ENCODE data around the gene ENTPD8.
A peak's percentile ranks its signal among the peaks of the same experiment; 100 is the strongest.
"Not testable (repeated sequence)": the region's sequence is repeated elsewhere in the genome, so short reads cannot be mapped to it uniquely, and the experiment has no call there.

Gene ENTPD8

DNA sequence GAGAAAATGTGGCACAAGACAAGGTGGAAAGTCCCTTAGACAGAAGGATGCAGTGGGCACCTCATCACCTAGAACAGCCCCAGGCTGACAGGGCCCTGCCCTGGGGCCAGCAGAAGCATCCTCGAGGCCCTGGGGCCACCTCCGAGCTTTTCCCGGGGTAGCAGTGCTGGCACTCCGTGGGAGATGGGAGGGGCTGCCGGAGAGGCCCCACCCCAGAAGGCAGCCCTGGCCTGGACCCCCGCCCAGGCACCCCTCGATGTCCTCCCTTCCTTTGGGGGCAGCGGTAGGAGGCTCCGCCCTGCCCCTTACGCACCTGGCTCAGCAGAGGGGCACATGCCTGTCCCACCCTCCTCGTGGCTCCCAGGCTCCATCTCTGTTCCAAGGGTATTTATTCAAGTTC, 35.7 kb upstream of the ENTPD8 start:
- no peak for DNase-seq

DNA sequence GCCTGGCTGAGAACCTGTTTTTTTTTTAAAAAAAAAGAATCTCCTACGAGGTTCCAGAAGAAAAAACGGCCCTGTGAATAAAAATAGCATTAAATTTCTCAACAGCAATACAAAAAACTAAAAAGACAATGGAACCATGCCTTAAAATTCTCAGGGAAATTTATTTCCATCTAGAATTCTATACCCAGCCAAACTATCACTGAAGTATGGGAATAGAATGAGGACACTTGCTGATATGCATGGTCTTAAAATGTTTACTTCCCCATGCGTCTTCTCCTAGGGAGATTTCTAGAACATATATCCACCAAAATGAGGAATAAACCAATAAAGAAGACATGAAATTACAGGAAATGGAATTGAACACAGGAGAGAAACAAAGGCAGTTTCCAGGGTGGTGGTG, 34.5 kb upstream of the ENTPD8 start:
- ATAC-seq (no peak), DNase-seq (no peak)

More for the DNA sequence above, 35.7 kb upstream of the ENTPD8 start:
- no peak for ATAC-seq

DNA sequence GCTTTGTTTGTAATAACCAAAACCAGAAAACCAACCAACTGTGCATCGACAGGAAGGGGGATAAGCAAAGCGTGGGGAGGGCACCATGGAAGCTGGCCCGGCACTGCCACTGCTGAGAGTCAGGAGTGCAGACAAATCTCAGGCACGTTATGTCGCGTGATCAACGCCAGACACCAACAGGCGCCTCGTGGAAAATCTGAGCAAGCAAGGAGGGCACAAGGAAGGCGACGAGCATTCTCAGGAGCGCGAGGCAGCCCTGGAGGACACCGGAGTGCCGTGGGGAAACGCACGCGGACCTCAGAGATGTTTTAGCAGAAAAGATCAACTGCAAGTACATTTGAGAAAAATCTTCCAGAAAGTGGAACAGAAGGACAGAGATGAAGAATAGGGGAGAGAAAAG, 33.1 kb upstream of the ENTPD8 start:
- ATAC-seq (no peak), DNase-seq (no peak)

DNA sequence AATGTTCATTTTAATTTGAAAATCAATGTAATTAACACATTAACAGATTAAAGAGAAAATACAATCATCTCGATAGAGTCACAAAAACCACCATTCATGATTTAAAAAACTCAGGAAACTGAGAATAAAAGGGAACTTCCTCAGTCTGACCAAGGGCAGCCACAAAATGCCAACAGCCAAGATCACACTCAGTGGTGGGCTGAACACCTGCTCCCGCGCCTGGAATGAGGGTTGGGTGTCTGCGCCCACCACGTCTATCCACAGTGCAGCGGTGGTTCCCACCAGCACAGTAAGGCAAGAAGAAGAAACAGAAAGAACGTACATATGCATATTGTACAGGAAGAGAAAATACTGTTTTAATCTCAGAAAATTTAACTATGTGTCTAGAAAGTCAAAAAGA, 29.6 kb upstream of the ENTPD8 start:
- ATAC-seq (peak; percentile 88), DNase-seq (peak; percentile 47)

DNA sequence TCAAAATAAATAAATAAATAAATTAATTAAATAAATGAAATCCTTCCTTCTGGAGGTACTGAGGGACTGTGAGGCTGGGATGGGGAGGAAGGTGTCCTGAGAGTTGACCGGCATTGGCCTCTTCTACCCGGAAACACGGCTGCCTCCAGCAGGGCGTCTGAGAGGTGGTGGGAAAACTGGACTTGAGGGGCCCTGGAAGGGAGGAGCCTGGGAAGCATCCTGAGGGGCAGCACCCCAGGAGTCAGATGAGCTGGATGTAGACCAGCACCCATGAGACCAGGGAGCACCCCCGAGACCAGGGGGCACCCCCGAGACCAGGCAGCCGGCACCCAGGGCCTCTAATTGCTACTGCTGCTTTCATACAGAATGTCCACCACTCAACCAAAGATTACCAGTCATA, 26.7 kb upstream of the ENTPD8 start:
- no peak for ATAC-seq
- DNase-seq: no peak

DNA sequence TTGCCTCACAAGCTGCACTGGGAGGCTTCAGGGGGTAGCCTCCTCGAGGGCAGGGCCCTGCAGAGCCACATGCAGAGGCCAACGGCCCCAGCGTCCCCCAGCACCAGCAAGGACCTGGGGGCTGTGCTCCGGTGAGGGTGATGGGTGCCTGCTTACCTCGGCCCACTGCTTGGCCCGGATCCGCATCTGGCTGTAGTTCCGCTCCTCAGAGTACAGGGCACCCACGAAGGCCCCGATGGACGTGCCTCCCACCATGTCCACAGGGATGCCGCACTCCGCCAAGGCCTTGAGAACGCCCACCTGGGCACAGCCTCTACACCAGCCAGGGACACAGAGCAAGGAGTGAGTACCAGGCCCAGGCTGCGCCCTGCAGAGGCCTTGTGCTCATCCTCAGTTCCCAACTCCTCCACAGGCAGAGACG, 26.0 kb upstream of the ENTPD8 start:
- ATAC-seq: no peak
- DNase-seq: no peak

DNA sequence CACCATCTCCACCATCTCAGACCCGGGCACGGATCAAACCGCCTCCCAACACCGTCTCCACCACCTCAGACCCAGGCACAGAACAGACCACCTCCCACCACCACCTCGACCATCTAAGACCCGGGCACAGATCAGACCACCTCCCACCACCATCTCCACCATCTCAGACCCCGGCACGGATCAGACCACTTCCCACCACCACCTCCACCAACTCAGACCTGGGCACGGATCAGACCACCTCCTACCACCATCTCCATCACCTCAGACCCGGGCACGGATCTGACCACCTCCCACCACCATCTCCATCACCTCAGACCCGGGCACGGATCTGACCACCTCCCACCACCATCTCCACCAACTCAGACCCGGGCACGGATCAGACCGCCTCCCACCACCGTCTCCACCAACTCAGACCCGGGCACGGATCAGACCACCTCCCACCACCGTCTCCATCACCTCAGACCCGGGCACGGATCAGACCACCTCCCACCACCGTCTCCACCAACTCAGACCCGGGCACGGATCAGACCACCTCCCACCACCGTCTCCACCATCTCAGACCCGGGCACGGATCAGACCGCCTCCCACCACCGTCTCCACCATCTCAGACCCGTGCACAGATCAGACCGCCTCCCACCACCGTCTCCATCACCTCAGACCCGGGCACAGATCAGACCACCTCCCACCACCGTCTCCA, 25.4 kb upstream of the ENTPD8 start:
- ATAC-seq, DNase-seq: not testable (repeated sequence)

DNA sequence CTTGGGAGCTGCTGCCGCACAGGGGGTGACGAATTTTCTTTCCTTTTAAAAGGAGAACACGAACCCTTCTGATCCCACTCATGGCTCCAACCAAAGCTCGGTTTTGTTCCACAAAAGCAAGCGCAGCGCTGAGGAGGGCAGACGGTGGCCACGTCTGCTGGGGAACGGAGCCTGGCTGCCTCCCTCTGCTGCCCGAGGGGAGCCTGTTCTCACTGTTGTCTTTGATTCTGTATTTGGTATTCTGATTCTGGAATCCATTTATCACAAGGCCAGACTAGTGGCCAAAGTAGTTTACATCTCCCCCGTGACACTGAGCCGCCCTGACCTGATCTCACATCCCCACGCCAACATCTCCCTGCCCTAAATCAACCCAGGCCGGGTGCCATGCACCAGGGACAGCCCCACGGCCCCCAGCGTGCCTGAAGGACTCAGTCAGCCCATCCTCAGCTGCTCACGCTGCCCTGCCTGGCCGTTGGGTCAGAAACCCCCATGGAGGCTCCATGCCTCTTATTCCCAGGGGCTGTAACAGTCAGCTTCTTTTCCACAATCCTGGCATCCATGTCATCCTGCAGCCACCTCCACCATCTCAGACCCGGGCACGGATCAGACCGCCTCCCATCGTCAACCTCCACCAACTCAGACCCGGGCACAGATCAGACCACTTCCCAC, 24.7 kb upstream of the ENTPD8 start:
- ATAC-seq (no peak), DNase-seq (no peak)

DNA sequence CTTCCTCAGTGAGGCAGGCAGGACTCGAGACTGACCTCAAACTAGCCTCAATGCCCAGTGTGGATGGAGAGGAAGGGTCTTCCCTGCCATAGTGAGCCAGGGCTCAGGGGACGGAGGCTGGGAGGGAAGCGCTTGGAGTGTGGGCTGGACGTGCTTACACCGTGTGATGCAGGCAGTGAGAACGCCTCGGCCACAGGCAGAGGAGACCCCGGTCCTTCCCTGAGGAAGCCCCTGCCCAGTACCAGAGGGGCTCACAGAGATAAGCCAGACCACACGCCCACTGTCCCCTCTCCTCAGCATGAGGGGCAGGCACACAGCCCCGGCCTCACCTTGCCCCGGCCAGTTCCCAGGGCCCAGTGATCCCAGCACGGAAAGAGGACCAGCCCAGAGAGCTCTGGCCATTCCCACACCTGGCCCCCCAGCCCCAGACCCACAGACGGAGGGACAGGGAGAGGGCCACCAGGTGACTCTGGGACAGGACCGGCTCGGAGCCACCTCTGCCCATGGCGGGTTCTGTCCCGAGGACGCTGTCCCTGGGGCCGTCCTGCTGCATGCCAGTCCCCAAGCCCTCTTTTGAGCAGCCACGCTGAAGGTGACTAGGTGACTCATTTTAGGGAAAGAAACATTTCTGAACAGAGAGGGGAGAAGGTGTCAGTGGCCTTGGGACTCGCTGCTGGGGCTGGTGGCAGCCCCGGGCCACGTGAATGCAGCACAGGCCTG, 24.0 kb upstream of the ENTPD8 start:
- ATAC-seq: no peak
- no peak for DNase-seq

DNA sequence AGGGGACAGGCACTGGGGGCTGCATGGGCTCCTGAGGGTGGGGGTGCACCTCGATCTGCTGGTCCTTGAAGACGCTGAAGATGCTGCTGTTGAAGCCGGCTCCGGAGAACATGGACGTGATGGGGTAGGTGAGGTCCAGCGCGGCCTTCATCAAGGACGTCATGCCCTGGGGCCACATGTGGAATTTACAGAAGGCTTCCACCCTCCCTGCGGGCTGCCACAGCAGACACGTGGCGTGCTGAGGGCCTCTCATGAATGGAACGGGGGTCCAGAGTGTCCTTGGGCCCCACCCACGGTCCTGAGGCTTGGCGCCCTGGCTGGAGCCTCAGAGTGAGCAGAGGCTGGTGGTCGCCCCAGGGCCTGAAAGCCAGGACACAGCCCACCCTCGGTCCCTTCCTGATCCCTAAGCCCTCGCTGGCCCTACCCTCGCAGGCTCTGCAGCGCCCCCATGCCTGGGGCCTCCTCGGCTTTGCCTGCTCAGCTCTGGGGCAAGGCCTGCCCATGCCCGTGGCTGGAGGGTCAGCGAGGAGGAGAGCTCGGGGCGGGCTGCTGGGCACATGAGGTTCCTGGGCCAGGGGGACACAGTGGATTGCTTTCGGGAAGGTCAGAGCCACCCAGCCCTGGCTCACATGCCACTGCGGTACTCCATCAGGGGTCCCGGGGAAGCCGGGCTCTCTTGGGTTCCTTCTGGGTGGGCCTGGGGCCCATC, 23.3 kb upstream of the ENTPD8 start:
- ATAC-seq (no peak), DNase-seq (no peak)

DNA sequence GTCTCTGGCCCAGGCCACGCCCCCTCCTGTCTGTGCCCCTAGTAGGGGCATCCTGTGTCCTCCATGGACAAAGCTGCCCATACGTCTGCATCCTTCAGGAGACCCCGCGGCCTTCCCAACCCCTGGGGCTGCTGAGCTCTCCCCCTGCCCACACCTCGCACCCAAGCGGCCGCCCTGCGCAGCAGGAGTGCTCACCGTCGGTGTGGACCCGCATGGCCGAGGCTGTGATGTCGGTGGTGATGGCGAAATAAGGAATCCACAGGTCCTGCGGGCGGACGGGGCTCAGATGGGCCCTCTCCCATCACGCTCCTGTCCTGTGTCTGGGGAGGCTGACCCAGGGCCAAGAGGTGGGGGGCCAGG, 22.8 kb upstream of the ENTPD8 start:
- ATAC-seq: no peak

DNA sequence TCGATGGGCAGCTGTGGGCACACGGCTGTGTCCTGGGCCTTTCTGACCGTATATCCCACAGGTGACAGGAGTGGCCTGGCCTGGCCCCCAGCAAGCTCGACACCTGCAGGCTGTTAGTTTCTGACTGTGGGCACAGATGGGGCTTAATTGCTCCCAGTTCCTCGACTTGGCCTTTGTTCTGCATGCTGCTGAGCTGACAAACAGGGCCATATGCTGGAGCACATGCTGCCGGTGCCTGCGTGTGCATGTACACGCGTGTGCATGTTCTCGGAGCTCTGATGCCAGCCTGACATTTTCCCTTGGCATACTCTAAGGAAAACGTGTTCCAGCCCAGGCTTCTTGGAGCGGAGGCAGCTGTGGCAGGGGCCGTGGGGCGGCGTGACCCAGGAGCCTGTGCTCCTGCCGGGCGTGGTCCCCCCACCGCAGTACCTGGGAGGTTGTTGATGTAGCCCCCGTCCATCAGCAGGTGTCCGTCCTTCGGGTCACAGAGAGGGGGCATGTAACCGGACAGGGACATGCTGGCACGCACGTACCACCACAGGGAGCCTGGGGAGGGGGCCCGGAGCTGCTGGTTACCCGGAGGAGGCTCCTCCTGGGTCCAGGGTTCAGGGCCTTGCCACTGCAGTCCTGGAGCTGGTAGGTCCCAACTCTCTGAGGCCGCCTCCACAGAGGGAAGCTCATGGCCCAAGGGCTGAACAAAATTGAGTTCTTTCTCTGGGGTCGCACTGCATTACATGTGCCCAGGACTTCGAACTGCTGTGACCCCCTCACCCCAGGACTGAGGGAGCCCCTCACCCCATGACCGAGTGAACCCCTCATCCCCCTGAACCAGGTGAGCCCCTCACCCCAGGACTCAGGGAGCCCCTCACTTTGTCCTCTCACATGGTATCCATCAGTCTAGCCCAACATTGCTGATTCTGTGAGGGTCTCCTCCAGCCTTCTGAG, 22.1 kb upstream of the ENTPD8 start:
- ATAC-seq: no peak
- DNase-seq: no peak

More for the DNA sequence above, 22.8 kb upstream of the ENTPD8 start:
- no peak for DNase-seq

DNA sequence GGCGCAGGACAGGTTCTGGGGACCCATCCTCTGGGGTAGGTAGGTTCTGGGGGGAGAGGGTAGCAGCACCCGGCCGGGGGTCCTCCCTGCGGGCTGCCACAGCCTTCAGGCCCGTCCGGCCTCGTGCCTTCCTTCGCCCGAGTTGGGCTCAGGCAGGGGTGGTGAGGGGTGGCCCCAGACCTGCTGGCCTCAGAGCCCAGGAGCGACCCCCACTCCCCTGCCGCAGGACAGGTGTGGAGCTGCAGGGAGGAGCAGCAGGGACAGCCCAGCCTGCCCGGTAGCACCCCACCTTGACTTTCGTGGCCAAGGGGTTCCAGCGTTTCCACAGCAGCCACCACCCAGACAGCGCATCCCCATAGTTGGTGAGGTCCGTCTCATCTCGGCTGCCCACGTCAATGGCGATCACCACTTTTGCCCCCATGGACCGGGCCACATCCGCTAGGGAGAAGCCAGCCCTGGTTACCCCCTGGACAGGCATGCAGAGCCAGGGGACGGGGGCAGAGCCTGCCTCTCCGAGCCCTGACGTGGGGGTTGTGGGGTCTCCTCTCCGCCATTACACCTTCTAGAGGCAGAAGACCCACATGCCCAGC, 21.3 kb upstream of the ENTPD8 start:
- ATAC-seq (no peak), DNase-seq (no peak)

DNA sequence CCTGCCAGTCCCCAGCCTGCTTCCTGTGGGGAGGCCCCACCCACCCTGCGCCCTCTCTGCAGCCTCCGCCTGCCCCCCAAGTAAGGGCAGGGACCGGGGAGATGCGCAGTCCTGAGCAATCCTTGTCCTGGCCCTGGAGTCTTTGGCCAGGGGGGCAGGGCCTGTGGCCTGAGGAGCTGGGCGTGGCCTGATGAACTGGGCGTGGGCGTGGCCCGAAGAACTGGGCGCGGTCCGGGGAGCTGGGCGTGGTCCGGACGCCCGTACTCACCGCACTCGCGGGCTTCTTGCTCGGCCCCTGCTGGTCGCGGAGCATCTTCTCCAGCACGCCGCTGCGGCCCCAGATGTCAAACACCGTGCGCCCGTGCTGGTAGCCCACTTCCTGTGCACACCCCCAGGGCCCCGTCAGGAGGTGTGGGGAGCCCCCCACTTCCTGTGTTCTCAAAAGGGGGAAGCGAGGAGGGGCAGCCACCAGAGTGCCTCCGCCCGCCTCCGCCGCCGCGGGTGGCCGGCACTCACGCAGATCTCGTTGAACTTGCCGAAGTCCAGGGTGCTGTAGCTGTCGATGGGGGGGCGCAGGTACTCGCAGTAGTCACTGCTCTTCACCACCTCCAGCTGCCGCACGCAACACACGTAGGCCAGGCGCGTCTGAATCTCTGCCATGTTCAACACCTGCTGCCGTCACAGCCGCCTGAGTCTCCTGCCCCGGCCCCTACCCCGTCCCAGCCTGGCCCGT, 20.7 kb upstream of the ENTPD8 start:
- ATAC-seq (peak; percentile 79), DNase-seq (peak; percentile 92)

DNA sequence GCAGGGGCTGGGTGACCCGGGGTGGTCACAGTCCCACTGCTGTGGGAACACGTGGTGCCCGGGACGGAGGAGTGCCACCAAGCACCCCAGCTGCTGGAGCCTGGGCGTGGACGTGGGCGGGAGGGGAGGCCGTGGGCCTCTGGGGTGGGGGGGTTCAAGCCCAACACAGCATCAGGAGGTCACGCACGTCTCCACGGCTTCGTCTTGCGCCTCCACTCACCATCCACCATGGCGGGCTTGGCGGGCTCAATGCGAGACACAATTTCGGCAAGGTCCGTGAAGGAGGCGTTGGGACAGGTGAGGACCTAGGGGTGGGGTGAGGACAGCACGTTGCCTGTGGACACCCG, 20.1 kb upstream of the ENTPD8 start:
- ATAC-seq (no peak), DNase-seq (no peak)

DNA sequence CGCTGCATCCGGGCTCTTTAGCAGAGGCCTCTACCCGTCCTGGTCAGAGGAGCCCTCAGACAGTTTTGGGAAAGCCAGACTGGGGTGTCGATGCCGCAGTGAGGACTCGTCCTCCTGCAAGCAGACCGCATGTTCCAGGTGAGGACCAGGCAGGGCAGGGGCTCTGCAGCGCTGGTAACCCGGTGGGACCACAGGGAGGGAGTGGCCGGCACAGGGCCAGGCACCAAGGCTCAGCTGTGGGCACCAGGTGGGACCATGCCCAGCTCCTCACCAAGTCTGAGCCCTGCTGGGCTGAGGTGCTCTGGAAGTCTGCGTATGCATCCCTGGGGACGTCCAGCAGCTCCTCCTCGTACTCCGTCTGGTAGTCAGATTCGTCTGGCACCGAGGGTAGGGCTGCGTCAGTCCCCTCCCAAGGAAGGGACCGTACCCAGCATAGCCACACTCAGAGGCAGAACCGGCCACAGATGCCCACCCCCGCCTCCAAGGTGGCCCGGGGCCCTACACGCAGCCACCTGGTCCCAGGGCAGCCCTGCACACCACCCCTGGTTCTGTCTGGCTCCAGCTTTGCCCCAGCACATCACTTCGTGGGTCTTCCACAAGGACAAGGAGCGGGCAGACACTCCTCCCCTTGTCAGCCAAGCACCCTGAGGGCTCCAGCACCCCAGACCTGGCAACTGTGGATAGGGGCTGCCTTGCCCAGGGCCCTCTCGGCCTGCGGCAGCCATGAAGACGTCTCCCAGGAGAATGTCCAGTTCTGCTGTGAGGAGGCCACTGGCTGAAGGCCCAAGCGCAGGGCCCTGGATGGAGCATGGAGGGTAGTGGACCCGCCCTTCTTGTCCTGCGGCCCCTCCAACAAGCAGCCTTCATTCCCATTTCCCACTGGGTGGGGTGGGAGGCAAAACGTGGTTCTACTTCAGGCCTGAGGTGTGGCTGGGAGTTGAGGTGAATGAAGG, 19.5 kb upstream of the ENTPD8 start:
- DNase-seq: no peak
- no peak for ATAC-seq

DNA sequence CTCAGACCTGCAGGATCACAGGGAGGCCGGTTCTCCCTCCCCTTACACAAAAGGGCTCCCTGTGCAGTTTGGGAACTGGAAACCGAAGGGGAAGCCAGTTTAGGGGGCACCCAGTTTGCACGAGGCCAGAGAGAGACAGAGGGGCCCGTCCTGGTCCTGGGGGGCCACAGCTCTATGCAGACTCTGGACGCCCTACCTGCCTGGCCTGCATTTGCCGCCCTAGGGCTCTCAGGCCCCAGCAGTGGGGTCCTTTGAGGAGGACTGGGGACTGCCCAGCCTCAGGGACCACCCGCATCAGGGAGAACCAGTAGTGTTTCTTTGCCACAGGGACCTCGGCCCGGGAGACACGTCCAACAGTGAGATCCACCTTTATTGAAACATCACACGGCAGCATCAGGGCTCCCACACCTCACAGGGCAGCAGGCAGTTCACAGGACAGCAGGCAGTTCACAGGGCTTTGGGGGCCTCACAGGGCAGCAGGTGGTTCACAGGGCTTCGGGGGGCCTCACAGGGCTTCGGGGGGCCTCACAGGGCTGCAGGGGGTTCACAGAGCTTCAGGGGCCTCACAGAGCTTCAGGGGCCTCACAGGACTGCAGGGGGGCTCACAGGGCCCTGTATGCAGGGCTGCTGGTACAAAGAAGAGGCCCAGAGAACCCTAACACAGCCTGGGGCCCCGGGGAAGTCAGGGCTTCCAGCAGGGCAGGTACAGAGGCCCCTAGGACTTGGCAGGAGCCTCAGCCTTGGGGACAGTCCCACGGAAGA, 18.6 kb upstream of the ENTPD8 start:
- DNase-seq (peak; percentile 26), ATAC-seq (no peak)

DNA sequence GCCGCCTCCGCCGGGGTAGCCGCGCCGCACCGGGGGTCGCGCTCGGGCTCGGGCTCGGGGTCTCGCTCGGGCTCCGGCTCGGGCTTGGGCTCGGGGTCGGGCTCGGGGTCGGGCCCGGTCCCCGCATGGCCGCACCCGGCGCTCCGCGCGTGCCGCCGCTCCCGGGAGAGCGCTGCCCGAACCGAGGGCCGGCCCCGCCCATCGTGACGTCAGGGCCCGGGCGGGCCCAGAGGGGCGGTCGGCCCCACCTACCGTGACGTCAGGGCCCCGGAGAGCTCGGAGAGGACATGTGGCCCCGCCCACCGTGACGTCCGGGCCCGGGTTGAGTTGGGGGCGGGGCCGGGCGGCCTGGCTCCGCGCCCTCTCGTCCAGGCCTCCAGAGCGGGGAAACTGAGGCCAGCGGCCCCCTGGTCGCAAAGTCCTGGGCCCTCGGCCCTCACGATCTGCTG, 18.0 kb upstream of the ENTPD8 start, which contains the start of gene NSMF:
Gene NSMF, minus strand, starts transcription at position 183 of the 449 bp plus-strand sequence. CDS start 232 bp downstream, outside the sequence.
- ATAC-seq (peak; percentile 73), DNase-seq (peak; percentile 98)

Measured in stimulated activated naive CD8-positive, alpha-beta T cell treated with anti-CD3 and anti-CD28 coated beads, Interleukin-15, Interleukin-2, amounts not matched to agents 100 U/mL and 50 U/mL, for 24 hours (primary cell).